NCI-H1092 treated with DMSO at 0.1 percent for 48 hours (cell line): ENCODE results near the gene EBLN2.
A peak's percentile ranks its signal among the peaks of the same experiment; 100 is the strongest.
"Not testable (repeated sequence)": the region's sequence is repeated elsewhere in the genome, so short reads cannot be mapped to it uniquely, and the experiment has no call there.

ENCODE experiments used
- DNase-seq: peaks from one replicate; lab custom pipeline; 2025; lab: John Stamatoyannopoulos, UW

The EBLN2 gene

DNA sequence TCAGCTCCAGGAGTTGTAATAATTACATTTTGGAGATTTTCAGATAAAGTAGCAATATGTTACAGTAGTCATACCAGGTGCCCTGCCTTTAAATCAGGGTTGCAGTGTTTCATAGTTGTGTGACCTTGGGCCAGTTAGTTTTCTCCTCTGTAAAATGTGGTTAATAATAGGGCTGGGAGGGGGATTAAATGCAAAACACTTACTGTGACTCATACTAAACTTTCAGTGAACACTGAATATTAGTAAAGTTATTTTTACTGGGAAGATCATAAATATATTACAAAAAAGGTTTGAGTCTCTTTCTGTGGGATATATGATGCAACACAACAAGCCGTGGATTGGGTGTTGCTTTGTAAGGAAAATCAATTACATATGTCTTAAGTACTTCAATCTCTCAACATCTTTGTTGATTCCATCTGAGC lies 1.1 kb upstream of the EBLN2 start:
- DNase-seq: no peak

GRCh38 chr3:73066243-73066642 lies 4.8 kb downstream of the EBLN2 start:
- DNase-seq: not testable (repeated sequence)

DNA sequence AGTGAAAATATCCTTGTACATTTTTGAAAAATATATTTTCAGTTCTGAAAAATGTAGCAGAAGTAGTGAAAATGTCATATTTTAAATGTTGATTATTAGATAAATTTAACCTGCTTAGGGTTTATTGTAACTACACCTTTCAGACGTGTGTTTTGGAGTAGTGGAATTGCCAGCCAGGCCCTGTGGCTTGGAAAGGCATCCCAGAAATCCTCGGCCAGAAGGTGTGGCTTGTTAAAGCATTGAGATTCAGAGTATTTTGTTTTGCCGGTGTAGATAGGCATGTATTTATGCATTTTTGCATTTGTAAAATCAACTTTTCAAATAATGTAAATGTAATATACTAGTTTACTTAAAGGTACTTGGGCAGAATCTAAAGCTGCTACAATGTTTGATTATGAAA lies 7.0 kb downstream of the EBLN2 start:
- DNase-seq: no peak

DNA sequence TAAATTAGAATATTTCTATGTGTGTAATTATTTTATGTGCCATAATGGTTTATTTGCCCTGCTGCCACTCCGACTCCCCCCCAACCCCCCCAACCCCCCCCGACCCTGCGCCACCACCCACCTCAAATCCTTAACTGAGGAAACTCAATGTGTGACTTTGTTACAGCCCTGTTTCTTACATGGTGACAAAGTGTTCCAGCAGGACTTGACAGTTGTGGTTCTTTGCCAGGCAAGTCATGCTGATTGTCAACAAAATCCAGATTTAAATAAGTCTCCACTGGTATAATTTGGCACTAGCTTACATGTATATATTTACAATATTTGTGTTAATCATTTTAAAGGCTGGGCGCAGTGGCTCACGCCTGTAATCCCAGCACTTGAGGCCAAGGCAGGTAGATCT lies 7.7 kb downstream of the EBLN2 start:
- DNase-seq: no peak

GRCh38 chr3:73069775-73070444 lies 8.5 kb downstream of the EBLN2 start:
- no peak for DNase-seq

DNA sequence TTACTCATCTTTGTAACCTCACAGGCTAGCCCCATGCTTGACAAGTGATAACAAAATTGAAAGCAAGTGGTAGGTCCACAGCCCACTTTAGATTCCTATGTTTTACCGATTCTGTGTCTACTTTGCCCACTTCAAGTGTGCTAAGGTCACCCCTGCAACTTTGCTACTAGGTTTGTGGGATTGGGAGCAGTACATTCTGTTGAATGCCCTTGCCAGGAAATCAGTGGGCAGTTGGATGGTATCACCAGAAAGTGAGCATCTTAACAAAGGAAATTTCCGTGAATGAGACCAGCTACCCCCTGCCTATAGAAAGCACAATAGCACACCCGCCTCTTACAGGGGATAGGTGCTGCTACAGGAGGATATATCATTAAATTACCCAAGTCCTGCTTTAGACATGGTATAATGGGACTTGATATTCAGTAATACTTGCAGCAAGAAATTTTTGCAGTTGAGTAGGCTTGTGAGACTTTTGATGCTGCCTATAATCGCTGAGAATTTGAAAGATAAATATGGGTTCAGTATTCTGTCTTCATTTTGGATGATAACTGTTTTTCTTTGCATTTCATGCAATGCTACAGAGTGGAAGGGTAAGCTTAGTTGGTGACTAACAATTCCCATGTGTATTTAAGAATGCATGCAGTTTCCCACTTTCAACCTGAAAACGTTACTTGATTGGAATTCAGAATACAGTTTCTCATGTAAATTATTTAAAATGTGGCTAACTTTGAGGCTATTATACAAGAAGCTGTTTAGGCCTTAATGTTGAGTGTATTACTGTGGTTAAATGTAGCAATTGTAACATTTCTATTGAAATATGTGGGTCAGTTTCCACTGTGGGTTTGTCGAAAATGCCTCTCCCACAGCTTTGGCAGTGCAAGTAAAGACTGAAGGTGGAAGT lies 9.5 kb downstream of the EBLN2 start:
- DNase-seq: no peak

DNA sequence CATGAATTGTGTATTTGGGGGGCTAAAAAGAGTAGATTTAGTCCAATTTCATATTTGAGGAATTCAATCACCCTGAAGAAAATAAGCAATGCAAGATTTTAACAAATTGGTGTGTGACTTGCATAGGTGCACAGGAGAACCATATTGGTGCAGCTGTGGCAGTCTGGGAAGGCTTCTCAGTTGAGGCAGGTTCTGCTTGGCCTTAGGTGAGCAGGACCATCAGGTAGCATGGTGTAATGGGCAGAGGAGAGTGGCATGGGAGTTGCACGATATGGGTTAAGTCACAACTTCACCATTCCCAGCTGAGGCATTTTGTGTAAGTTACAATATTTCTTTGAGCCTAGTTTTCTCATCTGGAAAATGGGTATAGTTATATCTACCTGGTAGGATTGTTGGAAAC lies 10.5 kb downstream of the EBLN2 start:
- no peak for DNase-seq

DNA sequence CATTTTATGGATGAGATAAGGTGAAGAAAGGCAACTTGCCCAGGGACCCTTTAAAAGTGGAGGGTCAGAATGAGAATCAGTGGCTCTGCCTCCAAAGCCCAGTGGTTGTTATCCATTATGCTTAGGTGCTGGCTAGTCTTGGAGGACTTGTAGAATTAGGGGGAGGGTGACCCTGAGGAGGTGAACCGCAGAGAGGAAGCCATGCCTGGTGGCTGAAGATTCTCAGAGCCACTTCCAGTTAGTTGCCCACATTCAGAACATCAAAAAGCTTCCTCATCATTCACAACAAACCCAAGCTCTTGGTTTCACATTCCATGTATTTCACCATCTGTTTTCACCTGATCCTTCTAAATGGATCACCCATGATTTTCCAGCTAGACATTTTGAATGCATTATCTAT lies 11.2 kb downstream of the EBLN2 start:
- no peak for DNase-seq

- no peak for DNase-seq
These were observed 11.7 kb downstream of the EBLN2 start for GRCh38 chr3:73073091-73073707.

DNA sequence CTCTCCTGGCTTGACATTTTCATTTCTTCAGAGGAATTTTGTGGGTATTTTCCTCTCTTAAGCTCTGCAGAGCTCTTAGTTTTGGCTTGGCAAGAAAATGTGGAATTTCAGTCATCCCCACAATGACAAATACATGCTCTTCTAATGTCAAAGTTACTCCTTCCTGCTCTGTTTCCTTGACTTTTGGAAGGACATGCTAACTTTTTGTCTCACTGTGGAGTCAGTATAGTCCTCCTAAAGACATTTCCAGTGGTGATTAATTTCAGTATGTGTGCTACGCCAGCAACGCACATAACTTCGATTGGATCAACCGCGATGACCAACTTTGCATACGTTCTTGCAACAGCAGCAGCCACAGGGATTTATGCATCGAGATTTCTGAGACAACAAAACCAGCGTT lies 13.3 kb downstream of the EBLN2 start:
- no peak for DNase-seq

GRCh38 chr3:73080216-73080966 lies 18.9 kb downstream of the EBLN2 start:
- DNase-seq: no peak

DNA sequence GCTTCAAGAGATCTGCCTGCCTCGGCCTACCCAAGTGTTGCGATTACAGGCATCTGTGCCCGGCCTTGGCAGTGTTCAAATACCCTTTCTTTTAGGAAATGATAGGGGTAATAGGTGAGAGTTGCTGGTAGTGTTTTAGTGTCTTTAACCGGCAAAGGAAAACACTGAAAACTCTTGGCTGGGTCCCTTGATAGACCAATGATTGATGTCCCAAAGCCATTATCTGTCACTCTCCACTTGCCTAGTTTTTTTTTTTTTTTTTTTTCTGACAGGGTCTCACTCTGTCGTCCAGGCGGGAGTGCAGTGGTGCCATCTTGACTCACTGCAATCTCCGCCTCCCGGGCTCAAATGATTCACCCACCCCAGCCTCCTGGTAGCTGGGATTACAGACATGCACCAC lies 19.7 kb downstream of the EBLN2 start:
- DNase-seq: no peak

DNA sequence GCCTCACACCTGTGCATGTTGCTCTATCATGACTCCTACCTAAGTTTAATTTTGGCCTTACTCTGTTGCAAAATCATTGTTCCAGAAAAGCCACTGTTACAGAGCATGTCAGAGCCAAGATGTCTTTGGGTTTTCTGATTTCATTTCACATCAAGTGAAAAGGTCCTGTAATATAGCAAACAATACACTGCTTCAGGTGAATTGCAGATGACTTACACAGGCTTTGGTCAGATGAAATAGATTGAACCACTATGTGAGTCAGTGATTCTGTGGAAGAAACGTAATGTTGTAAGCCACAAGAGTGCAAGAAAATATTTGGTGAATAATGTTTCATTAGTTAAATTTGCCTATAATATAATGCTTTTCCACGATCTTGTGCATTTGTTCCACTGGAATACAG lies 22.7 kb downstream of the EBLN2 start:
- no peak for DNase-seq

GRCh38 chr3:73086071-73086494 lies 24.6 kb downstream of the EBLN2 start:
- peak; percentile 23 for DNase-seq

- DNase-seq: no peak
These were observed 32.7 kb downstream of the EBLN2 start for GRCh38 chr3:73094129-73094528.

DNA sequence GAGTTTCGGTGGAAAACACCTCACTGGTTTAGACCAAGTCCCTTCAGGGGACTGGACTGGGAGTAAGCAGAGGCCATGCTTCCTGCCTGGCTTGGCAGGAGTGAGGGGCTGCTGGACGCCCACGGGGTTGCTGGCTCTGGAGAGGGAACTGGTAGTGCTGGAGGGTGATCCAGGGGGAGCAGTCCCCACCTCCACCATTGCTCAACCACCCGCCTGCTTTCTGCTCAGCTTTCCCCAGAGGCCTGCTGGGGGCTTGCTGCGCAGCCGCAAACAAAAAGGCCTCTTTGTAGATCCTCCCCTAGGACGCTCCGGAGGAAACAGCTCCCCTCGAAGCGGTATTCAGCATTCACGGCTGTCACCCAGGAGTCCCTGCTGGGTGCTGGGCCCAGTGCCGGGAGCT lies 33.5 kb downstream of the EBLN2 start:
- DNase-seq: no peak

DNA sequence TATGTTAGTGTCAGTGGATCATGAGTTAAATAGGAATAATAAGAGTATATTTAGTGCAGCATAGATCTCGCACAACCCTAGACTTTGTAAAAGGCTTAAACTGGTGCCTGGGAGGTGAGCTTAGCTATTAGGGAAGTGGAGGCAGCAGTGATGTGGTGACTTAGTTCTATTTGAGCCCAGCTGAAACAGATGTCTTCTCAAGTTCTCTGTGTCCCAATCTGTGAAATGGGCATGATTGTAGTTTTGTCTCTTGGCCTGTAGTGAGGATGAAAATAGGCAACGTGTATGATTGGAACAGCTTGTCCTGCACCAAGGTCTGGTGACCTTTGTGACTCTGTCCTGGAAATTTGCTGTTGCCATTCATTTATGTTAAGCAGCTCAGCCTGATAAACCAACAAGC lies 34.7 kb downstream of the EBLN2 start:
- no peak for DNase-seq

- no peak for DNase-seq
These were observed 36.6 kb downstream of the EBLN2 start for GRCh38 chr3:73098026-73098425.

GRCh38 chr3:73098873-73099272 lies 37.4 kb downstream of the EBLN2 start:
- no peak for DNase-seq

GRCh38 chr3:73100741-73101559 lies 39.5 kb downstream of the EBLN2 start:
- peak; percentile 66 for DNase-seq

- DNase-seq: no peak
These were observed 40.4 kb downstream of the EBLN2 start for GRCh38 chr3:73101881-73102280.
